B cell (primary cell): ENCODE measurements around the gene CD81. TPM values are rescaled to one million over a fixed set of nuclear protein-coding genes. Genes with fewer than 3 reads are reported as not detected.

ENCODE experiments used
- ATAC-seq: fragments of 200-7000 bp; cut with Tn5 transposase; one replicate; pipeline ENCODE4 v1.10.0; 2021; ENCODE audit warnings: low read depth, mild to moderate bottlenecking, moderate number of reproducible peaks, moderate library complexity
- CTCF ChIA-PET: fragments of 350-600 bp; sonication (Branson Sonifier 250); formaldehyde crosslinking; loops from one replicate; lab custom pipeline; 2021; ENCODE audit warnings: antibody characterized with exemption, inconsistent platforms; lab: Charles Lee
- POLR2A ChIA-PET: fragments of 350-600 bp; sonication (Branson Sonifier 250); formaldehyde crosslinking; loops from one replicate; lab custom pipeline; 2021; ENCODE audit warnings: antibody characterized with exemption; lab: Charles Lee
- DNase-seq: peaks from one replicate; pipeline ENCODE4 v3.0.0; 2013
- H2AFZ ChIP-seq: 2 replicates; pipeline ENCODE4 v1.6.1; 2012; ENCODE audit warnings: mild to moderate bottlenecking, low read depth, low read length; ENCODE audit not compliant: insufficient read depth, poor library complexity, severe bottlenecking
- H3K27ac ChIP-seq, 2 donors: 1 replicate in 1 of 2; 2 replicates in 1 of 2; pipeline ENCODE4 v1.5.1; 2012 to 2013; ENCODE audit warnings: low read length in 2 of 2, mild to moderate bottlenecking in 2 of 2, moderate library complexity in 1 of 2
- H3K27me3 ChIP-seq, 4 experiments: fragments of 200-600 bp in 1 of 4; sonication (generic) in 1 of 4; replicated peaks in 1 of 4; 1 replicate in 2 of 4; 2 replicates in 2 of 4; pipeline versions ENCODE4 v1.6.1 to v1.7.0; 2013 to 2016; ENCODE audit warnings: low read length in 3 of 4, mild to moderate bottlenecking in 2 of 4, mixed read lengths in 1 of 4, moderate library complexity in 1 of 4; ENCODE audit not compliant: insufficient read depth in 4 of 4, control insufficient read depth in 3 of 4; ENCODE audit errors: control extremely low read depth in 1 of 4
- H3K36me3 ChIP-seq, 2 experiments: replicated peaks in 1 of 2; 1 replicate in 1 of 2; 2 replicates in 1 of 2; pipeline versions ENCODE4 v1.6.1 to v1.7.1; 2013; ENCODE audit warnings: low read length in 1 of 2; ENCODE audit not compliant: insufficient read depth in 2 of 2, control insufficient read depth in 1 of 2; ENCODE audit errors: control extremely low read depth in 1 of 2, extremely low read depth in 1 of 2
- H3K4me1 ChIP-seq, 2 donors: fragments of 200-600 bp in 1 of 2; sonication (generic) in 1 of 2; 1 replicate in 1 of 2; 2 replicates in 1 of 2; pipeline versions ENCODE4 v1.5.1 to v1.6.1; 2013 to 2017; ENCODE audit warnings: low read length in 2 of 2; ENCODE audit not compliant: control insufficient read depth in 2 of 2, insufficient read depth in 2 of 2
- H3K4me2 ChIP-seq: replicated peaks from 2 replicates; pipeline ENCODE3; 2012; ENCODE audit warnings: mild to moderate bottlenecking, low read depth, low read length; ENCODE audit not compliant: poor library complexity, severe bottlenecking
- H3K4me3 ChIP-seq, 5 experiments: fragments of 200-600 bp in 1 of 5; sonication (generic) in 1 of 5; 1 replicate in 3 of 5; 2 replicates in 2 of 5; pipeline versions ENCODE4 v1.5.1 to v1.7.0; 2011 to 2016; ENCODE audit warnings: low read length in 4 of 5, mild to moderate bottlenecking in 4 of 5, low read depth in 2 of 5, control low read depth in 1 of 5, moderate library complexity in 1 of 5; ENCODE audit not compliant: insufficient read depth in 1 of 5; ENCODE audit errors: control extremely low read depth in 1 of 5, extremely low read depth in 1 of 5
- H3K79me2 ChIP-seq: fragments of 200-600 bp; sonication (generic); one replicate; pipeline ENCODE4 v1.6.0; 2016; ENCODE audit warnings: low read length; ENCODE audit not compliant: control insufficient read depth, insufficient read depth
- H3K9ac ChIP-seq: fragments of 200-600 bp; sonication (generic); 2 replicates; pipeline ENCODE4 v1.6.1; 2017; ENCODE audit warnings: mild to moderate bottlenecking, low read length, moderate library complexity
- H3K9me3 ChIP-seq, 3 donors: one replicate each; pipeline versions ENCODE4 v1.6.1 to v1.7.1; 2013; ENCODE audit warnings: low read length in 2 of 3; ENCODE audit not compliant: control insufficient read depth in 2 of 3, insufficient read depth in 1 of 3; ENCODE audit errors: control extremely low read depth in 1 of 3
- H4K20me1 ChIP-seq: 2 replicates; pipeline ENCODE4 v1.6.0; 2012; ENCODE audit warnings: mild to moderate bottlenecking, low read length; ENCODE audit not compliant: insufficient read depth, control insufficient read depth, poor library complexity, severe bottlenecking
- H3K27ac Mint-ChIP-seq: one replicate; pipeline ENCODE4 v1.8.0; 2021; ENCODE audit warnings: mixed read lengths
- H3K27me3 Mint-ChIP-seq: one replicate; pipeline ENCODE4 v1.8.0; 2021; ENCODE audit warnings: mixed read lengths
- H3K4me1 Mint-ChIP-seq: one replicate; pipeline ENCODE4 v1.8.0; 2021; ENCODE audit warnings: mixed read lengths
- H3K4me3 Mint-ChIP-seq: one replicate; pipeline ENCODE4 v1.8.0; 2021; ENCODE audit warnings: mixed read lengths
- H3K9me3 Mint-ChIP-seq: one replicate; pipeline ENCODE4 v1.8.0; 2022; ENCODE audit warnings: mixed read lengths; ENCODE audit not compliant: insufficient read depth
- CTCF ChIP-seq: fragments of 200-600 bp; IDR thresholded peaks from one replicate; pipeline ENCODE4 v1.8.0; 2022; ENCODE audit warnings: antibody characterized with exemption, mild to moderate bottlenecking
- EZH2 ChIP-seq: IDR thresholded peaks from 2 replicates; pipeline ENCODE4 v1.6.1; 2012; ENCODE audit warnings: borderline replicate concordance, low read depth, mild to moderate bottlenecking, moderate library complexity, low read length; ENCODE audit not compliant: insufficient read depth, poor library complexity, severe bottlenecking
- WGBS: methylation state at CpG from one replicate; pipeline ENCODE4 v1.1.5; 2013; ENCODE audit warnings: missing lambda C conversion rate; ENCODE audit not compliant: insufficient coverage; 5-methylcytosine and 5-hydroxymethylcytosine counted together
- intact Hi-C: fragments of 100-400 bp; cut with micrococcal nuclease; formaldehyde crosslinking; loops from one replicate; pipeline ENCODE4 v1.10.0; 2022
- polyA plus RNA-seq: library from polyadenylated mRNA; depleted of rRNA; stranded (reverse); fragments of >200 nt; gene quantifications from 2 replicates; pipeline ENCODE4 v1.2.3, GENCODE V29; 2012
- total RNA-seq, 2 donors: library from RNA; stranded (reverse); fragments of 120-200 nt in 1 of 2; gene quantifications; 1 replicate in 1 of 2; 2 replicates in 1 of 2; pipeline versions ENCODE4 v1.2.3 to v1.2.4, GENCODE V29; 2013 to 2022

CD81 gene
- total and polyA plus RNA-seq, 2 donors (not counting 1 experiment from before 2014, with no cell fraction given), result 253 to 361 TPM

- 74% methylated on average over 10 of the region's 11 CpGs for WGBS
- ChIA-PET POLR2A (no interaction called here), CTCF (interaction anchor here (2.0 to 4.1 kb wide), 3 partner anchors 84 to 444 kb away, joined by 7 to 25 read pairs (median 7); no protein-coding TSS in a partner anchor)
- no peak overlapping the region for H3K4me2 ChIP-seq
- H3K79me2 ChIP-seq, result peaks cover 24% of the 10 kb centered on the region
- peaks cover 0 to 10% (median 0%) of the 10 kb centered on the region in 4 experiments for H3K27me3 ChIP-seq
- Mint-ChIP-seq H3K27me3 (no peaks in the 10 kb centered on the region), H3K4me3 (peak overlapping the region; percentile 67), H3K9me3 (peaks cover 4% of the 10 kb centered on the region), H3K4me1 (peaks cover 31% of the 10 kb centered on the region), H3K27ac (no peak overlapping the region)
- H3K27ac ChIP-seq, result no peak overlapping the region
- DNase-seq, result no peak
- peaks cover 33 to 38% of the 10 kb centered on the region in 2 donors for H3K4me1 ChIP-seq
- intact Hi-C loops, result no loop called here
- no peak for TF ChIP-seq CTCF
- no peak for TF ChIP-seq EZH2
- H3K9ac ChIP-seq, result no peak overlapping the region
- H2AFZ ChIP-seq, result no peak overlapping the region
- H3K4me3 ChIP-seq, result no peak overlapping the region
- ATAC-seq, result no peak
- H3K36me3 ChIP-seq, result no peaks in the 10 kb centered on the region
- peaks cover 0 to 8% (median 0%) of the 10 kb centered on the region in 3 donors for H3K9me3 ChIP-seq
- H4K20me1 ChIP-seq, result peaks cover 10% of the 10 kb centered on the region
These were observed 66.3 kb downstream of the CD81 start for GRCh38 chr11:2443406-2443805.
